ENCODE data around the gene PON3.

PON3 gene

DNA sequence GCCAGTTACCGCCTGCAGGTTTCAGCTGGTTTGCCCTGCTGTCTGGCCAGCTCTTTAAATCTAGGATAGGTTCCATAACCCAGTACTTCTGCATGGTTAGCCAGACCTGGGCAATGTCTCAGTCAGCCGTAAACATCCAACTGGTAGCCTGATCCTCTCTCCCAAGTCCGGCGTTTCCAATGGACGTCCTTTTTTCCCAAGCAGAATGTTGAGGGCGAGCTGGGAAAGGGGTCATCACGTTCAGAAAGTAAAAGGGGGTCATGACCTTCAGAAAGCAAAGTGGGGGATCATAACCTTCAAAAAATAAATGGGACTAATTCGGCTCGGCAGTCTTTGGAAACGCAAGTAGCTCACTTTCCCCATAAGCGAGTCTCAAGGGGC, 430 bp downstream of the PON3 start:
- Histone ChIP-seq H3K27me3 (ENCODE audit: insufficient read depth, low read length, poor library complexity, severe bottlenecking) (no peaks in the 10 kb centered on the region), H2AFZ (ENCODE audit: low read length) (no peak overlapping the region), H3K4me3 (ENCODE audit: low read length, poor library complexity, severe bottlenecking) (no peak overlapping the region), H3K4me2 (ENCODE audit: low read depth, low read length, poor library complexity, severe bottlenecking) (no peak overlapping the region), H3K9me2 (replicated peaks; ENCODE audit: low read depth, low read length) (no peaks in the 10 kb centered on the region), H3K36me3 (ENCODE audit: insufficient read depth, low read length) (no peaks in the 10 kb centered on the region), H3F3A (ENCODE audit: low read depth) (no peaks in the 10 kb centered on the region), H4K20me1 (ENCODE audit: insufficient read depth, low read length, poor library complexity, severe bottlenecking) (no peaks in the 10 kb centered on the region), H3K79me2 (ENCODE audit: insufficient read depth, low read length) (no peaks in the 10 kb centered on the region), H3K9me3 (ENCODE audit: insufficient read depth, low read depth, low read length) (no peaks in the 10 kb centered on the region), H3K4me1 (ENCODE audit: insufficient read depth, low read length, poor library complexity, severe bottlenecking) (no peaks in the 10 kb centered on the region), H3K9ac (ENCODE audit: low read depth, low read length, poor library complexity, severe bottlenecking) (no peak overlapping the region)
- TF ChIP-seq CTCF (conservative IDR thresholded peaks at IDR 0.05; ENCODE audit: low read length) (no peak), EZH2phosphoT487 (IDR thresholded peaks at IDR 0.05; ENCODE audit: borderline replicate concordance) (no peak)

- H2AFZ ChIP-seq (ENCODE audit: low read length): no peak overlapping the region
- no peaks in the 10 kb centered on the region for H3K27me3 ChIP-seq (ENCODE audit: insufficient read depth, low read length, poor library complexity, severe bottlenecking)
- H3F3A ChIP-seq (ENCODE audit: low read depth): no peaks in the 10 kb centered on the region
Observed at GRCh38 chr7:95394370-95394769, 1.8 kb downstream of the PON3 start.

GRCh38 chr7:95391761-95392160, 4.4 kb downstream of the PON3 start:
- Histone ChIP-seq H3F3A (ENCODE audit: low read depth) (no peaks in the 10 kb centered on the region), H3K9me2 (replicated peaks; ENCODE audit: low read depth, low read length) (no peaks in the 10 kb centered on the region), H3K27me3 (ENCODE audit: insufficient read depth, low read length, poor library complexity, severe bottlenecking) (no peaks in the 10 kb centered on the region), H3K9me3 (ENCODE audit: insufficient read depth, low read depth, low read length) (no peaks in the 10 kb centered on the region), H3K36me3 (ENCODE audit: insufficient read depth, low read length) (no peaks in the 10 kb centered on the region), H4K20me1 (ENCODE audit: insufficient read depth, low read length, poor library complexity, severe bottlenecking) (no peaks in the 10 kb centered on the region), H3K4me2 (ENCODE audit: low read depth, low read length, poor library complexity, severe bottlenecking) (no peak overlapping the region), H3K9ac (ENCODE audit: low read depth, low read length, poor library complexity, severe bottlenecking) (no peak overlapping the region), H3K4me1 (ENCODE audit: insufficient read depth, low read length, poor library complexity, severe bottlenecking) (no peaks in the 10 kb centered on the region), H3K4me3 (ENCODE audit: low read length, poor library complexity, severe bottlenecking) (no peak overlapping the region), H3K79me2 (ENCODE audit: insufficient read depth, low read length) (no peaks in the 10 kb centered on the region), H2AFZ (ENCODE audit: low read length) (no peak overlapping the region)
- TF ChIP-seq CTCF (conservative IDR thresholded peaks at IDR 0.05; ENCODE audit: low read length) (no peak), EZH2phosphoT487 (IDR thresholded peaks at IDR 0.05; ENCODE audit: borderline replicate concordance) (no peak)

More at GRCh38 chr7:95394370-95394769, 1.8 kb downstream of the PON3 start:
- H3K79me2 ChIP-seq (ENCODE audit: insufficient read depth, low read length): no peaks in the 10 kb centered on the region
- no peaks in the 10 kb centered on the region for H3K36me3 ChIP-seq (ENCODE audit: insufficient read depth, low read length)
- no peak overlapping the region for H3K4me3 ChIP-seq (ENCODE audit: low read length, poor library complexity, severe bottlenecking)
- H3K4me1 ChIP-seq (ENCODE audit: insufficient read depth, low read length, poor library complexity, severe bottlenecking): no peaks in the 10 kb centered on the region
- H3K4me2 ChIP-seq (ENCODE audit: low read depth, low read length, poor library complexity, severe bottlenecking): no peak overlapping the region
- no peaks in the 10 kb centered on the region for H3K9me3 ChIP-seq (ENCODE audit: insufficient read depth, low read depth, low read length)
- no peaks in the 10 kb centered on the region for H4K20me1 ChIP-seq (ENCODE audit: insufficient read depth, low read length, poor library complexity, severe bottlenecking)
- TF ChIP-seq EZH2phosphoT487 (IDR thresholded peaks at IDR 0.05; ENCODE audit: borderline replicate concordance): no peak
- TF ChIP-seq CTCF (conservative IDR thresholded peaks at IDR 0.05; ENCODE audit: low read length): no peak
- no peaks in the 10 kb centered on the region for H3K9me2 ChIP-seq (replicated peaks; ENCODE audit: low read depth, low read length)
- no peak overlapping the region for H3K9ac ChIP-seq (ENCODE audit: low read depth, low read length, poor library complexity, severe bottlenecking)

Data from Loucy (cell line).